Glomerular visceral epithelial cell (primary cell): ENCODE measurements around the gene CRABP2.

Experiments used
- DNase-seq: peaks from one replicate; pipeline ENCODE4 v3.0.0-alpha.2; 2016; ENCODE audit errors: extremely low spot score

CRABP2 gene

DNA sequence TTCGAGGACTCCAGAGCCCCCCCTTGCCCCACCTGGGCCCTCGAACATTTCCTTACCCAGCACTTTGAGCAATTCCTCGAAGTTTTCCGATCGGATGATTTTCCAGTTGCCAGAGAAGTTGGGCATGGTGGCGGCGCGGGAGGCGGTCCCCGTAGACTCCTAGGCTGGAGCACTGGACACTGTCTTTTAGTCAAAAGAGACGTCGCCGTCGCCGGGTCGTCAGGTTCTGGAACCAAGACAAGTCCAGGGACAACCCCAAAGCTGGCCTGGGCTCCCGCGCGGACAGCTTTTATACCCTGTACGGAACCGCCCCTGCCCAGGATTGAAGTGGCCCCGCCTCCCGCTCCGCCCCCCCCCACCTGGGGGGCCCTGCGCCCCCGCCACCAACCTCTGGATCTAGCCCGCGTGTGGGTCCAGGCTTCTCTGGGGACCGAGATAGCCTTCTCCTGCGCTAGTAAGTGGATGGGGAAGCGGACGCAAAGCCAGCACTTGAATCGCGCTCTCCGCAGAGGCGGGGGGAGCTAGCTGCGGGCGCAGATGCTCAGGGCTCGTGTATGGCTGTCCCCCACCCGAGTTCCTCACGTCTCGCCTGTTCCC is at the start of gene CRABP2:
TSS of gene CRABP2 (minus strand) at position 263 of the 597 bp plus-strand sequence. CDS start at position 126, 137 bp downstream.
- no peak for DNase-seq

DNA sequence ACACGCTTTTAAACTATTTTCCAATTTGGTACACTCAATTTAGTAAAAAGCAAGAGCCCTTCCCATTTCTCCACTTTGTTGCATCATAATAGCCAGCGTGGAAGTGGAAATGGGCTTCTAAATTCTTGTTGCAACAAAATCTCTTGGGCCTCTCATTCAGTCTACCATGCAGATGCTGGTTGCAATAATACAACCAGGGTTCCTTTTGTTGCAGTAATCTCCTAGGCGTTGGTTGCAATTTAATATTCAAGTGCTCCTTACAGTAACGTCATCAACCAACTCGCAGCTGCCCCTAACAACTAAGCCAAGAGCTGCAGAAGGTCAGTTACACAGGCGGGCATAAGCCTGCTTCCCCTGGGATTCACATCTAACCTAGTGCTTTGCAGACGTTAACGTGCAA is 48.8 kb upstream of the CRABP2 start:
- DNase-seq = no peak

DNA sequence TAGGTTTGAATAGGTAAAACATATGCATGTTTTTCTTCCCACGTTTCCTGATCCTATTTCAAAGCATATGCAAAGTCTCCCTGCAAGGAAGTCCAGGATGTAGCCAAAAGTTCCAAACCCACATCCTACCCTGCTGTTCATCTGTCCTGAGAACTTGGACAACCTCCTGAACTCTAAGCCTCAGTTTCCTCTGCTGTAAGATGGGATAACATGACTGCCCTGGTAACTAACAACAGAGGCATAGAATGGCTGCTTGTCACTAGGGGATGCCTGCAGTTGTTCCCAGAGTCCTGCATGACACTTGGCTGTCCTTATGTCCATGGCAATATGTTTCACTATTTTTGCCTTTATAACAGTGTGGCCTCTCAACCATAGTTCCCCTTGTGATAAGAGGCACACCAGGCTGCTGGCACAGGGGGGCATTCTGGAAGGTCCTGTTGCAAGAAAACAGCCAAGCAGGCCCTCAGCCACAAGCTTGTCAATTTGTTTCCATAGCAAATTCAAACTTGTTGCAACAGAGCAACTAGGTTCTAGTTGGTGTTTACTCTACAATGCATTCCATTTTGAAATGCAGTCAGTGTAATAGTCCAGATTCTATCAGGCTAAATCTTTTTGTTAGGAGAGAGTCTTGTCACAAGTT is 47.6 kb upstream of the CRABP2 start:
- DNase-seq = no peak

DNA sequence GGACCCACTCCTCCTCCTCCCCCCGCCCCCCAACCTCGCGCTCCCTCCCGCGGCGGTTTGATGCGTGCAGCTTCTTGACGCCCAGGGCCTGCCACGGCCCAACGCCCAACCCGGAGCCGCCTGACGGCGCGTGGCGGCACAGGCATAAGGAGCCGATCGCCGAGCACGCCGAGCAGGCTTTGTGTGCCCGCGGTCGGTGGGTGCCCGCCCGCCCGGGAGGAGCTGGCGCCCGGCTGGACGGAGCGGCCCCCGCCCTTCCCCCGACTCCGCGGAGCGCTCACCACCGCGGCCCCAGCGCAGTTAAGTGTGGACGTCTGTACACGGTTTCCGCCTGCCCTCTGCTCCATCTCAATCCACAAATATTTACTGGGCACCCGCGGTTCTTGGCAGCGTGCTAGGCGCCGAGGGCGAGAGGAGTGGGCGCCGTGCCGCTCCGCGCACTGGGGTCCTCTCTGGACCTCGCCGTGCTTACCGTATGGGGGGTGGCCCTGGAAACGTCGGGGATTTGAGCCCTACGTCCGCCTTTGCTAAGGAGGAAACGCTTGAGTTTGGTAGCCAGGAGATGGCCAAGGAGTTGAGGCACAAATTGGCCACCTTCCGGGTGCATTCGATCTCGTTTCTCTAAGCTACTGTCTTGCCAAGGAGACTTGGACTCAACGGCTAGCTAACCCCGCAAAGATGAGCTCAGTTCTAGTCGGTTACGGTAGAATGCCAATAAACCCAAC is 46.5 kb upstream of the CRABP2 start:
- peak; percentile 98 for DNase-seq

GRCh38 chr1:156751451-156751756 is 46.0 kb upstream of the CRABP2 start, which contains the start of gene HDGF:
Gene HDGF (minus strand): TSS chr1:156751675. CDS start chr1:156751429, 246 bp downstream.
- DNase-seq = no peak

DNA sequence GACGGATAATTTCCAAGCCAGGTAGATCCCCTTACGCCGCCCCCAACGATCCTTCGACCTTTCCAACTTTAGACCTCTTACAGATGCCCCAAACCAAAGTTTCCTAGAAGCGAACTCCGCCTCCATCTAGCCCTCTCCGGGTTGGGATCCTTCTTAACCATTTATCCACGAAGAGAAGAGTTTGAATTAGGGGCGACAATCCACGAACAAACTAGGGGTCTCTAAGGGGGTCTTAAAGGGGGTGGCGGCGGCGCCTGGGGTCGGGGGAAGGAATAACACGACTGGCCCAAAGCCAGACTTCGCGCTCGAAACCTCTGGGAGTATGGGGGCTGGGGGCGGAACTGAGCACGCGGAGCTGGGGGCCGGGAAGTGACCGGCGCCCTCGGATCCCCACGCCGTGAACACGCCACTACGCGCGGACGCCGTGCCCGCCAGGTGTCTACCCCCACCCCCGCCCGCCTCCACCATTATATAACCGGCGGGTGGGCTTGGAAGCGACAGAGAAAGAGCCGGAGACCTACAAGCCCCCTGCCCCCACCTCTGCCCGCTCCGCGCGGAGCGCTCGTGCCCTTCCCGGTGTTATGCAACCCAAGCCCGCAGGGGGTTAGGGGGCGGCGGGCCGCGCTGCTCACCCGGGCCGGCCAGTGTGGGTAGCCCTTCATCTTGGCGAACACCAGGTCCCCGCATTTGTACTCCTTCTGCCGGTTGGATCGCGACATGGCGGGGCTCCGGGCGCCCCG is 45.5 kb upstream of the CRABP2 start:
- peak; percentile 26 for DNase-seq

GRCh38 chr1:156750191-156750672 is 44.8 kb upstream of the CRABP2 start:
- DNase-seq = peak; percentile 50

- DNase-seq = peak; percentile 40
These were observed 44.2 kb upstream of the CRABP2 start for GRCh38 chr1:156749419-156750118.

GRCh38 chr1:156748670-156749418 is 43.5 kb upstream of the CRABP2 start:
- peak; percentile 89 for DNase-seq

GRCh38 chr1:156747742-156748669 is 42.6 kb upstream of the CRABP2 start:
- DNase-seq = no peak

- DNase-seq = peak; percentile 98
These were observed 41.6 kb upstream of the CRABP2 start for GRCh38 chr1:156746728-156747631.

DNA sequence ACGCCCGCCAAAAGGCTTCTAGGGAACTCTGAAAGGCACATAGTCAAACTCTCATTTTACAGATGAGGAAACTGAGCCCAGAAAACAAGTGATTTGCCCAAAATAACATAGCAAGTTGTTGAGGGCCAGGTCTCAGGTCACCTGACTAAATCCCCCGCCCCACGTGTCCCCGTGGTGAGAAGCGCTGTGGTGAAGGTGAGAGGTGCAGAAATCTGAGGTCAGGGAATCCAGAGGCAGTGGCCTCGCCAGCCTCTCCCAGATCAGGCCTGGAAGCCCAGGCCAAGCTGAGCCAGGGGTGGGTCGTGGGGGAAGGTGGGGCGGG is 41.0 kb upstream of the CRABP2 start:
- no peak for DNase-seq

- DNase-seq = no peak
These were observed 40.5 kb upstream of the CRABP2 start for GRCh38 chr1:156745881-156746280.

DNA sequence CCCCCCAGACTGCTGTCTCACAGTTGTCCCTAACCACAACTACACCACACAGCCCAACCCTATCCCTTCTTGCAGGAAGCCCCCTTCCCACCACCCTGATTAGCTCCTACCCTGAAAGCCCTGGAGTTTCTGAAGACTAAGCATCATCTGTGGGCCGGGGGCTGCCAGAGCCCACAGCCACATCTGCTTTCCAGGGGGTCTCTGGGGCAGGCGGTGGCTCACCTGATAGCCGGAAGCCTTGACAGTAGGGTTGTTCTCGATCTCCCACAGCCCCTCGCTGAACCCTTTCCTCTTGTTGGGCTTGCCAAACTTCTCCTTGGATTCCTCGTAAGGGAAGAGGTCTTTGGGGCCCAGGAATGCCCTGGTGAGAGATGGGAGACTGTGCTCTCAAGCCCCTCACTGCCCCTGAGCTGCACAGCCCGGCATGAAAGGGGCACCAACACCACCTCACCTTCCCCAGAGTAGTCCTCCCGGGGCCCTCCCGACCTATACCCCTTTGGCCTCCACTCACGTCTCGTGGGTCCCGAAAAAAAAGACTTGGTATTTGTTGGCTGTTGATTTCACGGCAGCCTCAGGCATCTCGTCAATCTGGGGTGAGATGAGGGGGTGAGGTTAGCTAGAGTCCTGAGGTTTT is 39.5 kb upstream of the CRABP2 start:
- no peak for DNase-seq

- DNase-seq = no peak
These were observed 39.0 kb upstream of the CRABP2 start for GRCh38 chr1:156744344-156744743.

DNA sequence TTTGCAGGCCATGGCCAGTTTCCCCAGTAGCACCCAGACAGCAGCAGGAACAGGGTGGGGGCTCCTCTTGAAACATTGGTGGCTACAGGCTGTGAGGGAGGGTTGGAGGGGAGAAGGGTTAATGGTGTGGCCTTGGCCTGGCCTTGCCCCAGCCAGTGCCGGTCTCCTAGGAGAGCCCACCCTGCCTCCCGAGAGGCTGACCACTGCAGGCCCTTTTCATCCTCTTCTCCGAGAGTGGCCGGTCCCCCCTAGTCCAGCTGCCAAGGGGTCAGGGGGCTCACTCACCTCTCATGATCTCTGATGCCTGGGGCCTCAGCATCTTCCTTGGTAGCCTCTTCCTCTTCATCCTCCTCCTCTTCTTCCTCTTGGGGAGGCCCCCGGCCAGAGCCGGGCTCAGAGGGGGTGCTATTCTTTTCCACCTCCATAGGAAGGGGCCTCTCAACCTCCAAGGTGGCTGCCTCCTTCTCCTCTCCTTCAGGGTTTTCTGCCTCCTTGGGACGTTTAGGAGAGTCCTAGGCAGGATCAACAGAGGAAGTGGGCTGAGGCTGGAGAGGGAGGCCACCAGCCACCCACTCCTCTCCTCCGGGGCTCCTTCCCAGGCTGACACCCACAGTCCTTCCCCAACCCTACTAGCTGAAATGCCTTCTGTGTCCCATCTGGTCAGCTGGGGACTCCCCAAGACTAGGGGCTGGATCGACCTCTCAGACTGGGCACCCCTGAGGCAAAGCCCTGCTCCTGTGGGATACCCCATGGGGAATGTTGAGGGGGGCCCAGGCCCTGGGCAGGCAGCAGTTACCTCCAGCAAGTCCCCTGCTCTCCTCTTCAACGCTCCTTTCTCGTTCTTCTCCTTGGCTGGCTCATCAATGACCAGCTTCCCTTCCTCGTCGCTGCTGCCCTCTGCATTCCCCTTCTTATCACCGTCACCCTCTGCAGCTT is 38.3 kb upstream of the CRABP2 start:
- DNase-seq = no peak

- DNase-seq = no peak
These were observed 37.4 kb upstream of the CRABP2 start for GRCh38 chr1:156742801-156743200.
